Erythroblast (primary cell): ENCODE results near the gene POLD3.

Experiments
- GATA1 ChIP-seq: IDR thresholded peaks from 2 replicates; pipeline ENCODE4 v1.6.1; 2011; ENCODE audit warnings: low read depth, mild to moderate bottlenecking, control low read depth, low read length, moderate library complexity
- POLR2A ChIP-seq: IDR thresholded peaks from 2 replicates; pipeline ENCODE4 v1.6.1; 2011; ENCODE audit warnings: mild to moderate bottlenecking, low read length

- TF ChIP-seq POLR2A, result no peak
- no peak for TF ChIP-seq GATA1
These were observed 84.7 kb downstream of the POLD3 start for GRCh38 chr11:74677131-74677530.
